Neural progenitor cell (in vitro differentiated cells): Measurements from ENCODE around the gene HSF2BP. TPM values are rescaled to one million over a fixed set of nuclear protein-coding genes. Genes with fewer than 3 reads are reported as not detected.

Source experiments
- DNase-seq: peaks from one replicate; pipeline ENCODE4 v3.0.0-alpha.2; 2016; ENCODE audit warnings: low spot score
- H2AFZ ChIP-seq: fragments of 200-600 bp; sonication (generic); replicated peaks from 2 replicates; pipeline ENCODE4 v1.6.1; 2016; ENCODE audit warnings: antibody characterized with exemption
- H3F3A ChIP-seq: fragments of 200-600 bp; sonication (generic); 2 replicates; pipeline ENCODE4 v1.6.1; 2016; ENCODE audit warnings: antibody characterized with exemption, low read depth
- H3K27ac ChIP-seq: fragments of 200-600 bp; sonication (generic); 2 replicates; pipeline ENCODE4 v1.5.1; 2016; ENCODE audit warnings: mild to moderate bottlenecking
- H3K27me3 ChIP-seq: fragments of 200-600 bp; sonication (generic); 2 replicates; pipeline ENCODE4 v1.6.1; 2016; ENCODE audit warnings: mild to moderate bottlenecking, moderate library complexity
- H3K36me3 ChIP-seq: fragments of 200-600 bp; sonication (generic); 2 replicates; pipeline ENCODE4 v1.5.1; 2016
- H3K4me1 ChIP-seq: fragments of 200-600 bp; sonication (generic); 2 replicates; pipeline ENCODE4 v1.6.1; 2016; ENCODE audit warnings: mixed run types
- H3K4me2 ChIP-seq: fragments of 200-600 bp; sonication (generic); 2 replicates; pipeline ENCODE4 v1.6.1; 2016
- H3K4me3 ChIP-seq: fragments of 200-600 bp; sonication (generic); 2 replicates; pipeline ENCODE4 v1.5.1; 2016
- H3K79me2 ChIP-seq: fragments of 200-600 bp; sonication (generic); 2 replicates; pipeline ENCODE4 v1.6.1; 2016; ENCODE audit warnings: low read depth
- H3K9ac ChIP-seq: fragments of 200-600 bp; sonication (generic); 2 replicates; pipeline ENCODE4 v1.6.1; 2016
- H3K9me3 ChIP-seq: fragments of 200-600 bp; sonication (generic); 2 replicates; pipeline ENCODE4 v1.5.1; 2016; ENCODE audit warnings: low read depth
- H4K20me1 ChIP-seq: fragments of 200-600 bp; sonication (generic); 2 replicates; pipeline ENCODE4 v1.6.1; 2016; ENCODE audit warnings: low read depth
- H3K27ac Mint-ChIP-seq: 3 replicates; pipeline ENCODE4 v1.8.0; 2021; ENCODE audit warnings: mixed read lengths
- H3K27me3 Mint-ChIP-seq: 2 replicates; pipeline ENCODE4 v1.8.0; 2022; ENCODE audit warnings: low read depth, mild to moderate bottlenecking, inconsistent platforms, moderate library complexity, mixed read lengths; ENCODE audit not compliant: insufficient read depth
- H3K36me3 Mint-ChIP-seq: 3 replicates; pipeline ENCODE4 v1.8.0; 2021; ENCODE audit warnings: mixed read lengths
- H3K4me1 Mint-ChIP-seq: 3 replicates; pipeline ENCODE4 v1.8.0; 2021; ENCODE audit warnings: mixed read lengths
- H3K4me3 Mint-ChIP-seq: 3 replicates; pipeline ENCODE4 v1.8.0; 2021; ENCODE audit warnings: mild to moderate bottlenecking, moderate library complexity, mixed read lengths
- H3K9me3 Mint-ChIP-seq: 3 replicates; pipeline ENCODE4 v1.8.0; 2020; ENCODE audit warnings: mixed read lengths
- EZH2 ChIP-seq: fragments of 200-600 bp; sonication (generic); IDR thresholded peaks from 2 replicates; pipeline ENCODE4 v1.6.1; 2017; ENCODE audit warnings: antibody characterized with exemption, mild to moderate bottlenecking, moderate library complexity
- EZH2phosphoT487 ChIP-seq: fragments of 200-600 bp; sonication (generic); IDR thresholded peaks from 2 replicates; pipeline ENCODE4 v1.6.1; 2017; ENCODE audit warnings: antibody characterized with exemption
- total RNA-seq: library from RNA; depleted of rRNA; stranded (reverse); fragments of >200 nt; gene quantifications from 2 replicates; pipeline ENCODE4 v1.2.3, GENCODE V29; 2015; ENCODE audit warnings: low replicate concordance
- TF ChIP-seq, protein P1 (sequence below): fragments of 200-600 bp; sonication (generic); IDR thresholded peaks from 2 replicates; pipeline ENCODE4 v1.5.1; 2017; ENCODE audit warnings: antibody characterized with exemption, mild to moderate bottlenecking

Gene HSF2BP
- total RNA-seq, 1 donor from 2014 or later: 0.71 TPM

DNA sequence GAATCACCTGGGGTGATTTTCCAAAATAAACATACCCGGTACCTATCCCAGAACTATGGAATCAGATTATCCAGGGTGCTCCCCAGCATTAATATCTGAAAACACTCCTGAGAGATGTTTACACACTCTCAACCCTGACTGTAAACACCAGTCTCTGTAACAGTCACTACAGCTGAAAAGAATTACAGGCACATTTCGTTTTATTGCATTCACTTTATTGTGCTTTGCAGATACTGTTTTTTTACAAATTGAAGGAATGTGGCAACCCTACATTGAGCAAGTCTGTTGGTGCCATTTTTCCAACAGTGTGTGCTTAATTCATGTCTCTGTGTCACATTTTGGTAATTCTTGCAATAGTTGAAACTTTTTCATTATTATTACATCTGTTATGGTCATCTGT lies 31.8 kb downstream of the HSF2BP start:
- Mint-ChIP-seq H3K4me1 (no peaks in the 10 kb centered on the region), H3K4me3 (no peak overlapping the region), H3K27me3 (peaks cover 2% of the 10 kb centered on the region), H3K9me3 (peaks cover 12% of the 10 kb centered on the region), H3K27ac (no peak overlapping the region), H3K36me3 (peaks cover 15% of the 10 kb centered on the region)
- Histone ChIP-seq H3F3A (no peaks in the 10 kb centered on the region), H3K4me3 (no peak overlapping the region), H3K4me1 (no peaks in the 10 kb centered on the region), H4K20me1 (no peaks in the 10 kb centered on the region), H2AFZ (no peak overlapping the region), H3K9me3 (no peaks in the 10 kb centered on the region), H3K4me2 (no peak overlapping the region), H3K27me3 (no peaks in the 10 kb centered on the region), H3K9ac (no peak overlapping the region), H3K27ac (no peak overlapping the region), H3K79me2 (no peaks in the 10 kb centered on the region), H3K36me3 (no peaks in the 10 kb centered on the region)
- DNase-seq: no peak
- TF ChIP-seq EZH2 (no peak), EZH2phosphoT487 (no peak)
- TF ChIP-seq, protein P1, sequence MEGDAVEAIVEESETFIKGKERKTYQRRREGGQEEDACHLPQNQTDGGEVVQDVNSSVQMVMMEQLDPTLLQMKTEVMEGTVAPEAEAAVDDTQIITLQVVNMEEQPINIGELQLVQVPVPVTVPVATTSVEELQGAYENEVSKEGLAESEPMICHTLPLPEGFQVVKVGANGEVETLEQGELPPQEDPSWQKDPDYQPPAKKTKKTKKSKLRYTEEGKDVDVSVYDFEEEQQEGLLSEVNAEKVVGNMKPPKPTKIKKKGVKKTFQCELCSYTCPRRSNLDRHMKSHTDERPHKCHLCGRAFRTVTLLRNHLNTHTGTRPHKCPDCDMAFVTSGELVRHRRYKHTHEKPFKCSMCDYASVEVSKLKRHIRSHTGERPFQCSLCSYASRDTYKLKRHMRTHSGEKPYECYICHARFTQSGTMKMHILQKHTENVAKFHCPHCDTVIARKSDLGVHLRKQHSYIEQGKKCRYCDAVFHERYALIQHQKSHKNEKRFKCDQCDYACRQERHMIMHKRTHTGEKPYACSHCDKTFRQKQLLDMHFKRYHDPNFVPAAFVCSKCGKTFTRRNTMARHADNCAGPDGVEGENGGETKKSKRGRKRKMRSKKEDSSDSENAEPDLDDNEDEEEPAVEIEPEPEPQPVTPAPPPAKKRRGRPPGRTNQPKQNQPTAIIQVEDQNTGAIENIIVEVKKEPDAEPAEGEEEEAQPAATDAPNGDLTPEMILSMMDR: no peak

DNA sequence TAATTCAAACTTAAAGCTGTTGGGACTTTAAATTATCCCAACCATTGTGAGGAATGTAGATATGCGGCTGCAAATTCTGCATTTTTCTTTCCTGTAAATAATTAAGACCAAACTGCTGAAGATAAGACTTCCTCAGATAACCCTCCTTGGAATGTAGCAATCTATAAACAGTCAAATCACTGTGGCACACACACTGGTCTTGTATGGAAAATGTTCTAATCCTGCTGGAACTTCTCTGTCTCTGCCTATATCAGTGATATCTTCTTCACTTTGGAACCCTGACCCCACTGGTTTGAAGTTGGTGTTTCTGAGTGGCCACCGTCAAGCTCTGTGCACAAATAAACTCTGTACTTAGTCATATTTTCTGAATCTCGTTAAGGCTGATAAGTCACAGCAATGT lies 32.9 kb downstream of the HSF2BP start:
- Histone ChIP-seq H3K27ac (no peak overlapping the region), H3K9ac (no peak overlapping the region), H3K79me2 (no peaks in the 10 kb centered on the region), H4K20me1 (no peaks in the 10 kb centered on the region), H2AFZ (no peak overlapping the region), H3K4me2 (no peak overlapping the region), H3K4me3 (no peak overlapping the region), H3K4me1 (no peaks in the 10 kb centered on the region), H3F3A (no peaks in the 10 kb centered on the region), H3K27me3 (no peaks in the 10 kb centered on the region), H3K9me3 (no peaks in the 10 kb centered on the region), H3K36me3 (no peaks in the 10 kb centered on the region)
- Mint-ChIP-seq H3K4me1 (no peaks in the 10 kb centered on the region), H3K9me3 (peaks cover 12% of the 10 kb centered on the region), H3K36me3 (peaks cover 15% of the 10 kb centered on the region), H3K27ac (no peak overlapping the region), H3K4me3 (no peak overlapping the region), H3K27me3 (peaks cover 2% of the 10 kb centered on the region)
- no peak for DNase-seq
- TF ChIP-seq, protein P1: no peak
- no peak for TF ChIP-seq EZH2
- no peak for TF ChIP-seq EZH2phosphoT487

DNA sequence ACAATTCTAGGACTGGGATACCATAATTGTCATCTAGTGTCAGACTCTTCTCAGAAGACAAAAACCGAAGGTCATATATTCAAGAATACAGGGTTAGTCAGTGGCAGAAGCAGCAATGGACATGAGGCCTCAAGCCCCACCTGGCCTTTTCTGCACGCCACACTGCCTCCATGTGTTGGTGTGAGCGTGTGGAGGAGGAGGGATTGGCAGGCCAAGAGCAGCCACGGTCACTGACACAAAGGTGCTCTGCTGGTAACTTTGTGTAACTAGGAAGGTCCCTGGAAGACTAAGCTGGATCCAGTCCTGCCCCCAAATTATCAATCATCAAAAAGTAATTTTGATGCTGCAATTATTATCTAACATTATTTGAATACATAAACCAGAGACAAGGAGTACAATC lies 34.9 kb downstream of the HSF2BP start:
- Histone ChIP-seq H4K20me1 (no peaks in the 10 kb centered on the region), H3K4me1 (no peaks in the 10 kb centered on the region), H3K4me2 (no peak overlapping the region), H3K27ac (no peak overlapping the region), H3K9me3 (no peaks in the 10 kb centered on the region), H3K36me3 (no peaks in the 10 kb centered on the region), H3K9ac (no peak overlapping the region), H3K27me3 (no peaks in the 10 kb centered on the region), H2AFZ (no peak overlapping the region), H3K79me2 (no peaks in the 10 kb centered on the region), H3K4me3 (no peak overlapping the region), H3F3A (no peaks in the 10 kb centered on the region)
- Mint-ChIP-seq H3K36me3 (peaks cover 12% of the 10 kb centered on the region), H3K9me3 (peaks cover 22% of the 10 kb centered on the region), H3K4me1 (no peaks in the 10 kb centered on the region), H3K27me3 (peaks cover 2% of the 10 kb centered on the region), H3K4me3 (no peak overlapping the region), H3K27ac (no peak overlapping the region)
- no peak for DNase-seq
- no peak for TF ChIP-seq EZH2
- TF ChIP-seq EZH2phosphoT487: no peak
- TF ChIP-seq, protein P1: no peak
